Left ventricle myocardium superior (tissue), 1 donor: ENCODE data around the gene SLAMF1. TPM values are rescaled to one million over a fixed set of nuclear protein-coding genes. Genes with fewer than 3 reads are reported as not detected.
A peak's percentile ranks its signal among the peaks of the same experiment; 100 is the strongest.
"Not testable (repeated sequence)": the region's sequence is repeated elsewhere in the genome, so short reads cannot be mapped to it uniquely, and the experiment has no call there.

ENCODE experiments used
- ATAC-seq: fragments of 200-7000 bp; cut with Tn5 transposase; one replicate; pipeline ENCODE4 v1.9.1; 2020; ENCODE audit warnings: mild to moderate bottlenecking, moderate library complexity
- DNase-seq: peaks from one replicate; pipeline ENCODE4 v3.0.0-alpha.2; 2020
- intact Hi-C: fragments of 100-400 bp; cut with micrococcal nuclease; formaldehyde crosslinking; loops from one replicate; pipeline ENCODE4 v1.11.0; 2022
- total RNA-seq: library from RNA; stranded (reverse); fragmentation: NEBNext Ultra II Directional; extraction: Animal tissue kit (Norgen Biotek cat#: 25700); gene quantifications from one replicate; pipeline ENCODE4 v1.2.1, GENCODE V29; 2021
- donor health status: DM: no; HTN: yes; CAD: no; lungs with severe emphysema.

The SLAMF1 gene
- total RNA-seq, 1 donor from 2014 or later, result 0.15 TPM

DNA sequence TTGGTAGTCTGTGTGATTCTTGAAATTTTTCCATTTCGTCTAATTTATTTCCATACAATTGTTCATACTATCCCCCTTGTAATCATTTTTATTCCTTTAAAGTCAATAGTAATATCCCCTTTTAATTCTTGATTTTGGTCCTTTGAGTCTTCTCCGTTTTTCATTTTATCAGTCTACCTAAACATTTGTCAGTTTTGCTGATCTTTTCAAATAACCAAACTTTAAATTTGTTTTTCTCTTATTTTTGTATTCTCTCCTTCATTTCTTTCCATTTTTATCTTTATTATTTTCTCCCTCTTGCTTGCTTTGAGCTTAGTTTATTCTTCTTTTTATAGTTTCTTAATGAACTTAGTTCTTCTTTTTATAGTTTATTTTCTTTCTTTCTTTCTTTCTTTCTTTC, 21.1 kb upstream of the SLAMF1 start:
- intact Hi-C loops, result no loop called here
- DNase-seq (no peak), ATAC-seq (no peak)

DNA sequence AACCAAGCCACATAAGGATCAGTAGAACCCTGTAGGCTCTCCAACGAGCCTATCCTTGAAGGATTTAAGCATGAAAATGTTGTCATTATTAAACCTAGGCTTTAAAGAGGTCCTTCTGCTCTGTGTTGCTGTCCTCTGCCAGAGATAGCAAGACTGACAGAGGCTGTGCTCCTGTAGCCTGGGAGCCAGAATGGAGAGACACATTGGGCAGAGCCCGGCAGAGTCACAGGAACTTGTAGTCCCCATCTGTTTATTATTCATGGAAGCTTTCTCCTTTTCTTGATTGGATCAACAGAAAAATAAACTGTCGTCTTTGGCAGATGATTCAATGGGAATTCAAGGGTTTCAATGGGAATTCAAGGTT, 19.2 kb upstream of the SLAMF1 start:
- intact Hi-C loops, result no loop called here
- no peak for DNase-seq
- ATAC-seq, result peak; percentile 32

DNA sequence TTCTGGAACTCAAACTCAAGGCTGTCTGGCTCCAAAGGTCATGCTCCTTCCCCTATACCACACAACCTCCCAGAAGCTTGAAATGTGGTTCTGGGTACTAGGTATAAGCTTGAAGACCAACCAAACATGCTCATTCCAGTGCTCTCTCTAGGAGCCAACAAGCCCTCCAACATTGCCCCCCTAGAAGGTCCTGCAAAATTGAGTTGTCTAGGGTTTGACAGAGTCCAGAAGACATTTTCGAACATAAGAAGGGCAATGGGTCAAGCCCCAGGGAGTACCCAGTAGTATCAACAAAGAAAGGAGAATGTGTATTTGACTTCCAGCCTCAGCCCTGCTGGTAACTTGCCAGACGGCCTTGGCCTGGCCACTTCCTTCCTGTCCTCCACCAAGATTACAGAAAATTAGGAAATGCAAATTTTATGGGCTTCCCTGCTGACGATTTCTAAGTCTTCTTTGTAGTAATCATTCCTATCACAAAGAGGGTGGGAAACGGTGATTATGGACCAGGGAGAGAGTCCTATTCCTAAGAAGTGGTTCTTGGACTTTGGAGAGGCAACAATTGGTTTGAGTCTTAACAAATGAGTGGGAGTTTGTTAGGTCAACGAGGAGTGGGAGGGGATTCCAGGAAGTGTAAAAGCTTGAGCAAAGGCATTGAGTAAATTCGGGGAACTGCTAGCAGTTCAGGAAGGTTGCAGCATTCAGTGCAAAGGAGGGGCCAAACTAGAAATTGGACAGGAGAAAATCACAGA, 18.7 kb upstream of the SLAMF1 start:
- peak; percentile 68 for ATAC-seq
- peak; percentile 68 for DNase-seq
- intact Hi-C loops, result no loop called here

DNA sequence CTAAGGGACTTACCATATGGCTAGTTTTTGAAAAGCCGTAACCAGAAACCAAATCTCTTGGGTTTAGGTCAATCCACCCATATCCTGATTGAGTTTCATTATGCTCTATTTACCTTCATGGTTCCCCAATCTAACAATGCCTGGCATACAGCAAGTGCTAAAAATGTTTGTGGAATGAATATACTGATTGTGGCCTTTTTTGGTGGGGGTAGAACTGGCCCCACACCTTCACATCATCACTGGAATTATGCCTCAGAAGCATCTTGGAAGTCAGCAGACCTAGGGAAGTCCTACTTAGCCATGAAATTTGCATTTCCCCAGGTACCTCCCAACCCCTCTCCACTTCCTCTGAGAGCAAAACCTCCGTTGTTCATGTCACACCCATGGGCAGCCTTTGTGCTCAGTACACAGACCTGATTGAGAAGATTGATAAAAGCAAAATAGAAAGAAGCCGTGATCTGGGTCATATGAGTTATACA, 17.8 kb upstream of the SLAMF1 start:
- peak; percentile 33 for ATAC-seq
- intact Hi-C loops, result no loop called here

DNA sequence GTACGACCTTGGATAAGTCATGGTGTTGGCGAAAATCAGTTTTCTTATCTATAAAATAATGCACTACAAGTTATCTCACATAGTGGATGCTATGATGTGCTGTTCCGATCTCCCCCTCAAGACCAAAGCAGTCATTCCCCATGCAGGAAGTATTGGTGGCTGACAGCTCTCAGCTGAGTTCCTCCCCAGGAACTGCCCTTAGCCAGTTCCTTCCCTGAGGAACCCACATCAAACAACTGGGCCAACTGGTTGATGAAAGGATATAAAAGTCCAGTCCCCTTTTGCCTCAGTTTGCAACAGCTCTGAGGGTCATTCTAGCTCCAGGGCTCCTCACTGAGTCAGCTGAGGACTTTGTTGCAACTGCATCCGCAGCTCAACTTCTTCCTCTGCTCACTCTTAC, 16.1 kb upstream of the SLAMF1 start:
- no peak for DNase-seq
- no peak for ATAC-seq
- intact Hi-C loops, result no loop called here

More for the DNA sequence above, 17.8 kb upstream of the SLAMF1 start:
- no peak for DNase-seq

DNA sequence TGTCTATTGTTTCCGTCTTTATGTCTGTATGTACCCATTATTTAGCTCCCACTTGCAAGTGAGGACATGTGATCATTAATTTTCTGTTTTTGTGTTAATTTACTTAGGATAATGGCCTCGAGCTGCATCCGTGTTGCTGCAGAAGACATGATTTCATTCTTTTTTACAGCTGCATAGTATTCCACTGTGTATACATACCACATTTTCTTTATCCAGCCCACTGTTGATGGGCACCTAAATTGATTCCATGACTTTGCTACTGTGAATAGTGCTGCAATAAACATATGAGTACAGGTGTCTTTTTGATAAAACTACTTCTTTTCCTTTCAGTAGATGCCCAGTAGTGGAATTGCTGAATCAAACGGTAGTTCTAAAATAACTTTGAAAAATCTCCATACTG, 12.7 kb upstream of the SLAMF1 start:
- intact Hi-C loops, result no loop called here
- DNase-seq (no peak), ATAC-seq (no peak)

DNA sequence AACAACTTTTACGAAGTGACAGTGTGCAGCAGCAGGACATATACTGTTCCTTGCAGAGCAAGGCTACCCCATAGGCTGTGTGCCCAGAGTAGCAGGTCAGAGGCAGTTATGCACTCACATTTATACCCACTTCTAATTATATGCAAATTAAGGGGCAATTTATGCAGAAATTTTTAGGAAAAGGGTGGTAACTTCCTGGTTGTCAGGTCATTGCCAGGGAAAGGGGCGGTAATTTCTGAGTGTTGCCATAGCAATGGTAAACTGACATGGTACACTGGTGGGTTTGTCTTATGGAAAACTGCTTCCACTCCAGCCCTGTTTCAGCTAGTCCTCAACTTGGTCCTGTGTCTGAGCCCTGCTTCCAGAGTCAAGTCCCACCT, 12.0 kb upstream of the SLAMF1 start:
- ATAC-seq, result no peak
- no peak for DNase-seq

DNA sequence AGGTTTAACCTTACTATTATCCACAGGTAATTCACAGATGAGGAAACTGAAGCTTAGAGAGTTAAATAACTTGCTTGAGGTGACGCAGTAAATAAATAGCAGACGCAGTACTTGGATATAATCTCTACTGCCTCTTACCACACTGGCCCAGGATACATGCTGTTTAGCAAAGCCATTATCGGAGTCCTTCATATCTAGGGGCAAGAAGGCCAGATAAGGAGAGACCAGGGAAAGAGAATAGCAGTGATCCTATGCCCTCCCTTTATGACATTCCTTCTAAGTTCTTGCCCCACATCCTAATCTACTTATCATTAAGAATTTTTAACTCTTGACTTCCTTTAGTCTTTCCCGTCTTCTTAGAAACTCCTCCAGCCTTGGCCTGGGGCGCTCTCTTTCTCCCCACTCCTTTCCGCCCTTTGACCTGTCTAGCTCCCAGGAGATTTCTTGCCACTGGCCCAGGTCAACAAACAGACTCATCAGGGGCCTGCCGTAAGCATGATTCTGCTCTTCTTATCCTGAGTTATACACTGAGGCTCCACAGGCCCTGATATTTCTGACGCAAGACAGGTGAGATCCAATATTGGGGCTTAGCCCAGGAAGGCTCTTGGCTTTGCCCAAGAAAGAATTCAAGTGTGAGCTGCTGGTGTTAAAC, 11.4 kb upstream of the SLAMF1 start:
- intact Hi-C loops, result no loop called here
- no peak for ATAC-seq

More for the DNA sequence above, 12.0 kb upstream of the SLAMF1 start:
- intact Hi-C loops, result no loop called here

DNA sequence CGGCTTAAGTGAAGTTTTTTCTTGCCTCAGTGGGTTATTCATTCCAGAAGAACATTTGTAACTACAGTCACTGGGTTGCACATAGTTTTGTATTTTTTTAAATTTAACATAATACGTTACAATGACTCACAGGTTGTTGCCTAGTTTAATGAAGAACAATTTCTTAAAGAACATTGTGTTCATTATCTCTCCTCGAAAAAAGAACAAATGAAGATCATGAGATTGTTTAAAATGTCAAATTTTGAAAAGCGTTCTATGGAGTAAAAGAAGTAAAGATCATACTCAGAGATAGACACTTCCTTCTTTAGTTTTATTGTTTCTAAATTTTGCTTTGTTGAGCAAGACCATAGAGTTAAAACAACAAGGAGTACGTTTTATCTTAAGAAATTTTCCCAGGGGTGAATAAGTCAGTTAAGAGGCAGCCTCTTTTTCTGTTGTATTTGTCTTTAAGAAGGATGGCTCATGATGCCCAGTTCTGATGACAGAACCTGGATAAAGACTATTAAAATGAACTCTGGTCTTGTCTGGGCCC, 10.5 kb upstream of the SLAMF1 start:
- DNase-seq (no peak), ATAC-seq (no peak)
- intact Hi-C loops, result no loop called here

More for the DNA sequence above, 11.4 kb upstream of the SLAMF1 start:
- DNase-seq, result no peak

DNA sequence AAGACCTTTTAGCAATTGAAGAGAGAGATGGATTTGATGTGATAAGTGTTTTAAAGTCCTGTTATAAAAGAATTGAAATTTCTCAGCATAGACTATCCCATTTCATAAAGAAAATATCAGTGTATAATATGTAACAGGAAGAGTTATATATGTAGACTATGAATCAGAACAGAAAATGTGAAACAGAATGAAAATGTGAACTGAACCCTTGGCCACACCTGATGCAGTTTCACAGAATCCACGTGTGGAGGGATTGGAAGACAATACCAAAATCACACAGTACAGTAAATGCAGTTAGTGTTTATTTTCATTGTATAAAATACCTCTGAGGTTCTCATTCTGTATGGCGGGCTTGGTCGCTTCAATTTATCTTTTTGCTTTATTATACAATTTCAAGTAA, 9.9 kb upstream of the SLAMF1 start:
- DNase-seq (no peak), ATAC-seq (no peak)
- intact Hi-C loops, result no loop called here

DNA sequence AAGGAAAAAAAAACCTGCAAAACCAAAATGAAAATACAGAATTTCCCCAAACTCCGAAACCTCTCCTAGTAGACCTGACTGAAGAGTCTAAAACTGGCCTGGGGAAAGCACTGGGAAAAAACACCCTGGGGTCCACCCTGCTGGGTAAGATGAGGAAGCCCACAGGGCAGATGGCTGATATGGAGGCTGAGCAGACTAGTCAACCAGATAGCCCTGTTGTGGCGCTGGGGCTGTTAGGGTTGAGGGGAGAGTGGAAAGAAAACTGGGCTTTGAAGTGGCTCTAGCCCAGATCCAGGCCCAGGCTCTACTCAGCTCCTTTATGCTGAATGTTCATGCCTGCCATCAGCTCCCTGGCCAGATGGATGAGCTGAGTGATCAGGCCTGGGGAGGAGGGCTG, 6.8 kb upstream of the SLAMF1 start:
- ATAC-seq (no peak), DNase-seq (no peak)
- intact Hi-C loops, result no loop called here

DNA sequence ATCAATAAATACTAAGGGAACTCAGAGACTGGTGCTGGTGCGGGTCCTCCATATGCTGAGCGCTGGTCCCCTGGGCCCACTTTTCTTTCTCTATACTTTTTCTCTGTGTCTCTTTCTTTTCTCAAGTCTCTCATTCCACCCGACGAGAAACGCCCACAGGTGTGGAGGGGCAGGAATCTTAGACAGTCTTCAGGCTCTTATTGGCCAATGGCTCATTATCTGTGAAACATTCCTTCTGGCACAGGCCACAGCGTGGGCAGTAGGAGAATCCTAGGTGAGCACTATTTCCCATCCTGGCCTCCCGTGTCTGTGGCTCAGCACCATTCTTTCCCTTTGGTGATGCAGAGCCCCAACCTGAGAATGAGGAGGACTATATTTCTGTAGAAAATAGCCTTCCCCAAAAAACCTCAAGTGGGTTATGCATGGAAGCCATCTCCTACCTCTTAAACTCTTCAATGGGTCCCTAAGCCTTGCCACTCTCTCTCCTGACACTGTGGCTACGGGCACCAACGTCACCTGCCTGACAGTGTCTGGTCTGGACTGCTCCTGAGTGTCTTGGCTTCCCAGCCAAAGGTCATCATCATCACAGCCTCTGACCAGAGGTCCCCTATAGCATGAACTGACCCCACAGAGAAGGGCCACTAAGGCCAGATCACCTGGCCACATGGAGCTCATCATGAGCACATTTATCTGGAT, 6.2 kb upstream of the SLAMF1 start:
- DNase-seq, result no peak
- intact Hi-C loops, result no loop called here
- no peak for ATAC-seq

DNA sequence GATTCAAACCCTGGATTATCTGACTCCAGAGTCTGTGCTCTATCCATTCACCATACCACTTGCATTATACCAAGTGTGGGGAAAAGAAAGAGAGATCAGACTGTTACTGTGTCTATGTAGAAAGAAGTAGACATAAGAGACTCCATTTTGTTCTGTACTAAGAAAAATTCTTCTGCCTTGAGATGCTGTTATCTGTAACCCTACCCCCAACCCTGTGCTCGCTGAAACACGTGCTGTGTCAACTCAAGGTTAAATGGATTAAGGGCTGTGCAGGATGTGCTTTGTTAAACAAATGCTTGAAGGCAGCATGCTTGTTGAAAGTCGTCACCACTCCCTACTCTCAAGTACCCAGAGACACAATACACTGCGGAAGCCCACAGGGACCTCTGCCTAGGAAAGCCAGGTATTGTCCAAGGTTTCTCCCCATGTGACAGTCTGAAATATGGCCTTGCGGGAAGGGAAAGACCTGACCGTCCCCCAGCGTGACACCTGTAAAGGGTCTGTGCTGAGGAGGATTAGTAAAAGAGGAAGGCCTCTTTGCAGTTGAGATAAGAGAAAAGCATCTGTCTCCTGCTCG, 5.3 kb upstream of the SLAMF1 start:
- intact Hi-C loops, DNase-seq, ATAC-seq: not testable (repeated sequence)

DNA sequence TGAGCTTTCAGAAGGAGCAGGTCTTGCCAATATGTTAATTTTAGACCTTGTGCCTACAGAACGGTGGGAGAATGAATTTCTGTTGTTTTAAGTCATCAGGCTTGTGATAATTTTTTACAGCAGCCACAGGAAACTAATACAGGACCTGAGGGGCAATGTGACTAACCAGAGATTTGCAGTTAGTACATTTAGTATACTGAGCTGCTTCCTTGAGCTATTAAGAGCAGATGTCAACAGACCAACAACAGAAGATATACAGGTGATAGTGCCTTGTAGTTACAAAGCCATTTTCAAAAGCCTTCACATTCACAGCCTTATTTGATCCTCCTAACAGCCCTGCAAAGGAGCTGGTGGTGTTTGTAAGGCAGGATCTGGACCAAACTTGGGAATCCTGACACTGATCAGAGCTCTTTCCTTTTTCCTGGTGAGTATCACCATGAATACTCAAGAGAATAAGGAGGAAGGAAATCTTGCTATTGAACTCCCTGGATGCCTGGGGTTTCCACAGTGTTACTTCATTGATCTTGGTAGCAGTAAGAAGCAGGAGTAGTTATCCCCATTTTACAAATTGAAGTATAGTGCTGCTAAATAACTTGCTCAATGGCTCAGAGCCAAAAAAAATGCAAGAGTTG, 4.7 kb upstream of the SLAMF1 start:
- intact Hi-C loops, result no loop called here
- ATAC-seq, result no peak
- no peak for DNase-seq

DNA sequence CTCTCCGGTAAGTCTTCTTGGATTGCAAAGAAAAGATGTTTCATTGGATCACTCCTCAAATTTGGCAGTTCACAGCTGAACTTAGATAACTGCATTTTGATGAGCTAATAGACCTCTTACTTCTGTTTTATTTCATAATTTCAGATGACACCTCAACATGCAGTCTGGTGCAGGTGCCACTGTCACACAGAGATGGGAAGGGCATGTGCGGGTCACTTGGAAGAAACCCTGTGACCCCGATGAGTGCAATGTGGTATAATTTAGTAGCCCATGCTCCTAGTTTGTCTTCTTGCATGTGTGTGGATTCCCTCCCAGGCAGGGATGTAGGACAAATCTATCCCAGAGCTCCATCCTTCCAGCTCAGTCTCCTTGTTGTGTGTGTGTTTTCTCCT, 481 bp upstream of the SLAMF1 start:
- ATAC-seq (no peak), DNase-seq (no peak)
- intact Hi-C loops, result no loop called here

DNA sequence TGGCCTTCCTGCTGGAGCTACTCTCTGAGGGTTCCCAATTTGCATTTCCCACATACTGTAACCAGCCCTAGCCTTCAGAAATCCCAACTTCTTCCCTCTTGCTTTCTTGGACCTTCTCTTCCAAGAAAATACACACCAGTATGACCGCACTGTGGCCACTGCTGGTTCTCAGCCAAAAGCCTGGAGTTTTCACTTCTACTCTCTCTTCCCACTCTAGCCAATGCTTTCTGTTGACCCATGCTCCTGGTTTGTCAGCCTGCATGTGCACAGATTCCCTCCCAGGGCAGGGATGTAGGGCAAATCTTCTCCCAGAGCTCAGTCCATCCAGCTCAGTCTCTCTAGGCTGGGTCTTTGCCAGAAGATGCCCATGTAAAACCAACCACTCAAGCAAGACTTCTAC, 664 bp downstream of the SLAMF1 start:
- DNase-seq (no peak), ATAC-seq (no peak)
- intact Hi-C loops, result no loop called here

DNA sequence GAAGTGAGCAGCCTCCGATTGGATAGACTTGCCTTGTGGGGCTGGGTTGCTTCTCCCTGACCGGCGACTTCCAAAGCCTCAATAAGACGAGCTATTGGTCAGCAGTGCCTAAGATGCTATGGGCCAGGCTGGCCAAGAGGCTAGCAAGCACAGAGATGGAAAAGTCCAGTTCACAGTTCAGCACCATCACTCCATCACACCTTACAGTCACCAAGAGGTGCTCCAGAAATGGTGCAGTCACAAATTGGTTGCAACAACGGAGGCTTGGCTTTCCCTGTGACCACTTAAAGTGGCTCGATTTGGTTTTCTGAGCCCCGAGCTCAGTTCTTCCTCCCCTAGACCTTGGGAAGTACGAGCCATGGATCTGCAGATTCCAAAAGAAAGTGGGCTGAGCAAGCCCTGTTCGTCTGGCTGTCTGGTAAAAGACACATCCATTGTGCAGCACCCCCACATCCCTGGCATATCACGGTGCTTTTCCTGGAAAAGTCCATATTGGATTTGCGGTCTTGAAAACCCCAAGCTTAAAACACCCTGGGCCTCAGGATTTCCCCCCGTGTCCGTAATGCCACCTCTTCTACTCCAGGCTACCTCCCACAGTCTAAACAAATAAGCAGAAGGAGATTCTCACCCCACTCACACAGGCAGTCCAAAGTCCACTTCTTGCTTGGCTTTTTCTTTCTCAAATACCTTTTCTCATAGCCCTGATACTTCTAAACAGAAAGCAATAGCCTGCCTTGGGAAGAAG, 1.3 kb downstream of the SLAMF1 start:
- ATAC-seq, result no peak
- DNase-seq, result no peak
- intact Hi-C loops, result no loop called here

DNA sequence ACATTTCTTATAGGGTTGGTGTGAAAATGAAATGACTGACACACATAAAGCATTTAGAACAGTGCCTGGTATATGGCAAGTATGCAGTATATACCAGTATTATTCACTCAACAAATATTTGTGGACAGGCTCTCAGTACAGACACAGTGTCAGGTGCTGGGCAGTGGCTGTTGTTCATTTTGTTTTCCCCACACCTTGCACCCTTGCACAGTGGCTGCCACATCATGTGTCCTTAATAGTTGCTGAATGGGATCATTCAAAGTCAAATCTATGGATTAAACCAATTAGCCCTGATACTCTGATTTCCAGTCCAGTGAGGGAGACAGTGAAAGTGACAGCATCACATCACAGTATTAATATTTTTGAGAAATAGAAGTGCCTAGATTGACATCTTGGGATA, 2.4 kb downstream of the SLAMF1 start:
- ATAC-seq, result no peak
- intact Hi-C loops, result no loop called here

DNA sequence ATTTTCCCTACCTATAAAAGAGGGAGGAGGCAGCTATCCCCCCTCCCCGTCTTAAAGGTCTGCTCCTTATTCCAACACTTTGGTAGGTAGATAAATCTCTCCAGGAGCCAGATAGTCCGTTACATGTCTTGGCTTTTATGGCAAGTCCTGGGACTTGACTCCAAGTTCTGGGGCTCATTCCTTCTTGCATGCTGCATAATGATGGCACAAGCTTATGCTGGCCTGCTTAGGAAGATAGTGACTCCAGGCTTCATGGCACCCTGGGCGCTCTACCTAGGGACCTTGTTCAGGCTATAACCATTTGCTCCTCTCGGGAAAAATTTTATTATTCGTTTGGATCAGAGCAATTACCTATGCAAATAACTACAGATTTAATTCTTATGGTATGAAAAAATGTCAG, 3.7 kb downstream of the SLAMF1 start:
- DNase-seq (no peak), ATAC-seq (no peak)
- intact Hi-C loops, result no loop called here

More for the DNA sequence above, 2.4 kb downstream of the SLAMF1 start:
- DNase-seq, result no peak
